GM12873 (cell line): ENCODE results near the gene FANCC.

Source experiments
- CTCF ChIP-seq: IDR thresholded peaks from 2 replicates; pipeline ENCODE4 v1.5.1; 2012; ENCODE audit warnings: low read depth, mild to moderate bottlenecking, moderate library complexity, low read length, control low read depth; ENCODE audit not compliant: insufficient read depth; ENCODE audit errors: missing control alignments

The FANCC gene

GRCh38 chr9:95192631-95193030 lies 124.9 kb downstream of the FANCC start:
- TF ChIP-seq CTCF: no peak

GRCh38 chr9:95190413-95190812 lies 127.1 kb downstream of the FANCC start:
- TF ChIP-seq CTCF: no peak

- no peak for TF ChIP-seq CTCF
Observed at GRCh38 chr9:95189251-95190098, 128.0 kb downstream of the FANCC start.

GRCh38 chr9:95188459-95188858 lies 129.1 kb downstream of the FANCC start:
- TF ChIP-seq CTCF: no peak

GRCh38 chr9:95185956-95186355 lies 131.6 kb downstream of the FANCC start:
- TF ChIP-seq CTCF: no peak

GRCh38 chr9:95182854-95183563 lies 134.5 kb downstream of the FANCC start:
- no peak for TF ChIP-seq CTCF

- TF ChIP-seq CTCF: no peak
Observed at GRCh38 chr9:95181835-95182234, 135.7 kb downstream of the FANCC start.
